ENCODE data around the gene FLNB.

DNA sequence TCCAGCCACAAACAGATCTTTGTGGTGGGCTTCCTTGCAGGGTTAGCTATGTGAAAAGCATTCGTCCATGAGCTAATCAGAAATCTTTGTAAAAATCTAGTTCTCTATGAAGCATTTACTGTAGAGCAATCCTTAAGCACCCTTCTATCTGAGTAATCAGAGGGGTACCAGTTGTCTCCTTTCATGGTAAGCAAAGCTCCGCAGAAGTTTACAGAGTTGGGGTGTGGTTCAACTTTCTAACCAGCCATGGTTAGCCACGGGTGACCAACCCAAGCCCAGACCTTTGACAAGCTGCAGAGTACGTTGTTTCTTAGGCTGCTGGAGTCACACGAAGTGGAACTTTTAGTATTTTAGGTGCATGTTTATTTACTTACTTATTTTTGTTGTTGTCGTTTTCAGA, 77.4 kb downstream of the FLNB start:
- TF ChIP-seq, protein P1, sequence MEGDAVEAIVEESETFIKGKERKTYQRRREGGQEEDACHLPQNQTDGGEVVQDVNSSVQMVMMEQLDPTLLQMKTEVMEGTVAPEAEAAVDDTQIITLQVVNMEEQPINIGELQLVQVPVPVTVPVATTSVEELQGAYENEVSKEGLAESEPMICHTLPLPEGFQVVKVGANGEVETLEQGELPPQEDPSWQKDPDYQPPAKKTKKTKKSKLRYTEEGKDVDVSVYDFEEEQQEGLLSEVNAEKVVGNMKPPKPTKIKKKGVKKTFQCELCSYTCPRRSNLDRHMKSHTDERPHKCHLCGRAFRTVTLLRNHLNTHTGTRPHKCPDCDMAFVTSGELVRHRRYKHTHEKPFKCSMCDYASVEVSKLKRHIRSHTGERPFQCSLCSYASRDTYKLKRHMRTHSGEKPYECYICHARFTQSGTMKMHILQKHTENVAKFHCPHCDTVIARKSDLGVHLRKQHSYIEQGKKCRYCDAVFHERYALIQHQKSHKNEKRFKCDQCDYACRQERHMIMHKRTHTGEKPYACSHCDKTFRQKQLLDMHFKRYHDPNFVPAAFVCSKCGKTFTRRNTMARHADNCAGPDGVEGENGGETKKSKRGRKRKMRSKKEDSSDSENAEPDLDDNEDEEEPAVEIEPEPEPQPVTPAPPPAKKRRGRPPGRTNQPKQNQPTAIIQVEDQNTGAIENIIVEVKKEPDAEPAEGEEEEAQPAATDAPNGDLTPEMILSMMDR (conservative IDR thresholded peaks at IDR 0.05; ENCODE audit: low read length): no peak
- no peak for TF ChIP-seq EZH2phosphoT487 (IDR thresholded peaks at IDR 0.05; ENCODE audit: borderline replicate concordance)

Data from Loucy (cell line).